HS-5 (cell line): ENCODE measurements around the gene TMEM272.
"Not testable (repeated sequence)": the region's sequence is repeated elsewhere in the genome, so short reads cannot be mapped to it uniquely, and the experiment has no call there.

Experiments used
- DNase-seq: peaks from one replicate; pipeline ENCODE4 v3.0.0-alpha.2; 2012; ENCODE audit warnings: low read depth

Gene TMEM272

GRCh38 chr13:51824712-51825111 lies 20.3 kb downstream of the TMEM272 start:
- DNase-seq = not testable (repeated sequence)

DNA sequence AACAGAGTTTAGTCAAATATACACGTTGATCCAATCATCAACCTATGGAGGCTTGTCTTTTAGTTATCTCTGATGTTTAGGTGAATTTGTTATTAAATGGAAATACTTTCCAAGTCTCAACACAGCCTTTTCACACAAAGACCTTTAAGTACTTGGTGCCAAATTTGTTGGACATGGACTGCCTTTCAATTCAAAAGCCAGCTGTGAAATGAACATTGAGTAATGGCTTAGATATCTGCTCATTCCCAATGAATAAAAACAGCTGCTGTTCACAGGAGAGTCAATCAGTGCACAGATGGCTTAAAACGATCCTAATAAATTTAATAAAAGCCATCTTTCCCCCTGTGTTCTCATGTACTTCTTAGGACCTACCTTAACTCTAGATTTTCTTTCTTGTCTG lies 21.1 kb downstream of the TMEM272 start:
- no peak for DNase-seq

GRCh38 chr13:51823359-51823758 lies 21.6 kb downstream of the TMEM272 start:
- DNase-seq = no peak

DNA sequence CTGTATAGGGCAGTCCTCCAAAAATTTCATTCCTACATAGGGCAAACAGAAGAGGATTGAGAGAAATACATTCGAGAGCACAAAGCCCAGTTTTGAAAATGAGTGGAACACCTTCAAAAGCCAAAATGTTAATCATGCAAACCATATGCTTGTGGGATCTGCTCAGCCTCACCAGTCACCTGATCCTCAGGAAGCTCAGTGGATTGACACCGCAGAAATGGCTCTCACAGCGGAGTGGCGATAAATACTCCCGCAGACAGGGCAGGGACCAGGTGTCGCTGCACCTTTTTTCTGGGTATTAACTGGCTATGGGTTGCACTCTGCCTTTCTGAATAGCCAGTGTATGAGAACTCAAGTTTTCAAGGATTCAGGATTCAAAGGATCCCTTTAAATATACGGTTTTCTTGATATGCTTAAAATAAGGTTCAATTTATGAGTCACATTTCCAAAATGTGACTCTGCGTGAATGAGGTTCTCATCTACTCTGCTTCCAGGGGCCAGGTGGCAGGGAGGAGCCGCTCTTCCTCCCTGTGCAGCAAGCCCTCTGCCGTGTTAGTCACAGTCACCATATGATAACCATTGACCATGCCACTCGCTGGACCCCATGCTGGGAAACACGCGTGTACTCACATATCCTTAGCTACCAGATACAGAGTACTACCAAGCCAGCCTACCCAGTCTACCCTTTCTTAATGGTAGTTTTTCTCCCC lies 22.7 kb downstream of the TMEM272 start:
- DNase-seq = no peak

DNA sequence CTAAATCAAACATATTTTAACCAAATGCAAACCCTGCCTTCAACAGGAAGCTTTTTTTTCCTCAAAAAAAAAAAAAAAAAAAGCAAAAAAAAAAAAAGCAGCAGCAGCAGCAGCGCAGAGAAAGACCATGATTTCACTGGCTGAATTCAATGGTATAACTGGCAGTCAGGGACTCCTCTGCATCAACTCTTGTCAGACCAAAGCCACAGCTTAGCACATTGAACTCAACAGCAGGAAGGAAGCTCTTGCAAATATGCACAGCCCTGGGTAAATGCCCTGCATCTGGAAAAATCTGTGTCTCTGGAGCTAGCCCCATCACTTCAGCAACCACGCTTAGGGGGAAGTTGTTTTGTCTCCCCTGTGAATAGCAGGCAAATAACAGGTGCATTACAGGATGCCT lies 23.4 kb downstream of the TMEM272 start:
- DNase-seq = no peak

GRCh38 chr13:51820016-51820597 lies 24.9 kb downstream of the TMEM272 start:
- no peak for DNase-seq

GRCh38 chr13:51819544-51819943 lies 25.4 kb downstream of the TMEM272 start:
- no peak for DNase-seq

- DNase-seq = no peak
These were observed 26.0 kb downstream of the TMEM272 start for GRCh38 chr13:51818781-51819511.

GRCh38 chr13:51818276-51818675 lies 26.7 kb downstream of the TMEM272 start:
- DNase-seq = no peak

- no peak for DNase-seq
These were observed 27.3 kb downstream of the TMEM272 start for GRCh38 chr13:51817717-51818116.

- no peak for DNase-seq
These were observed 28.2 kb downstream of the TMEM272 start for GRCh38 chr13:51816604-51817249.

- no peak for DNase-seq
These were observed 29.1 kb downstream of the TMEM272 start for GRCh38 chr13:51815848-51816247.

DNA sequence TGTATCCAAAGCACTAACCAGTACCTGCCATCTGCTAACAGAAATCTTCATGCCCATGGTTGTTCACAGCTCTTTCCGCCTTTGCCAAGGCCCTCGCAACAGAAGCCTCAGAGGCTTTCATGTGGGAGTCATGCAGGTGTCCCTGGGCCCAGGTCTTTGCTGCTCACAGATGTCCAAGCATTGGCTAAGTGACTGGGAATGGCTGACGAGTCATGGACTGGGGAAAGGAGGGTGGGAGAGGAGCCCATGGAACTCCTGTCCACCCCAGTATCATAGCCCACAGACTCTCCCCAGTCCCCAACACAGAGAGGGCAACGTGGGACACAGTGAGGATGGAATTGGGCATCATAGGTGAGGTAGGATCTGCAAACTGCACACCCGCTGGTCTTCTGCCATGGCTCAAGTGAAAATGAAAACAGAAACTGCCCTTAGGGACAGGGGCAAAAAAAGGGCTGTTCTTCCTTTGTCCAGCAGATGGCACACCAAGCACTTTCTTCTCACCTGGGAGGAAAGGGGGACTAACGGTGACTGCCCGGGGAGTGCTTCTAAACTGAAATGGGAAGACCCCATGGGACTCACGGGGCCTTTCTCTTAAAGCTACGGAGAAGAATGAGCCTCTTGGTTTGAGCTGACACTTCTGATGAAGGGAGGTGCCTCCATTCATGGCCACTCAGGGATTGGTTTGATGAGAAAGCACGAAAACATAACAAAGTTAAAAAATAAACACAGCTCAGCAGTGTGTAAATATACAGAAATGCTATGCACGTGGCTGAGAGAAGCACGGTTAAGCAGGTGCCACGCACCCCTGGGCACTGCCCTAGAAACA lies 29.9 kb downstream of the TMEM272 start:
- no peak for DNase-seq

GRCh38 chr13:51814071-51814470 lies 30.9 kb downstream of the TMEM272 start:
- no peak for DNase-seq

GRCh38 chr13:51811920-51812451 lies 33.0 kb downstream of the TMEM272 start:
- DNase-seq = no peak

DNA sequence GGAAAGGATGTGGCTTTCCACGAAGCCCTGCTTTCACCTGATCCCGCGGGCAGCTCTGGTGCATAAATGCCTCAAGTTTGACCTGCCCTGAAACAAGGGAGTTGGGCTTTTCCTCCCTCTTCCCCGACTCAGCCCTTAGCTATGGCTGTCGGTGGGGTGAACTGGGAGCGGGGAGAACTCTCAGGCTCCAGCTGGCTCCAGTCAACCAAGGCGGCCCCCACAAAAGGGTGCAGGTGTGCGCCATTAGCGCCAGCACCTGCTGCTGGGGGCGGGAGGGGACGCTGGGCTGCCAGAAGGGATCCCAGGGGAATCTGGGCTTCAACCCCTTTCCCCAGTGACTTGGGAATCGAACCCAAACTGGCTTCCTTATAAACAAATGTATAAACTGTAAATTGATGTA lies 33.9 kb downstream of the TMEM272 start:
- no peak for DNase-seq

- no peak for DNase-seq
These were observed 36.2 kb downstream of the TMEM272 start for GRCh38 chr13:51808811-51809210.

GRCh38 chr13:51807041-51807440 lies 37.9 kb downstream of the TMEM272 start:
- DNase-seq = no peak

DNA sequence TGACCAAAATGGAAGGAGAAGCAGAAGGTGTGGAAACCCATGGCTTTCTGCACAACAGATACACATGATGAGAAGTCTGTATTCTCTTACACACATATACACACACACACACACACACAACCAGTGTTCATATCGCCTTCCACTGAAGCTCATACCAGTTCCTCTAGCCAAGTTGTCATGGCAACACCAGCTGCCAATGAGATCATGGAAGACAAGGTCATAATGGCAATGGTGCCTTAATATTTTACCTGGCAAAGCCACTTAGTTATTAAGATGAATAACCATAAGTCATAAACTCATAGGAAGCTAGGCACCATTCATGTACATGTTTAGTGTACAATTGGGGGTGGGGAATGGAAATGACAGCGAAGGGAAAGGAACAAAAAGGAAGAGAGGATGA lies 38.4 kb downstream of the TMEM272 start:
- no peak for DNase-seq

GRCh38 chr13:51805925-51806324 lies 39.1 kb downstream of the TMEM272 start:
- no peak for DNase-seq

GRCh38 chr13:51805313-51805712 lies 39.7 kb downstream of the TMEM272 start:
- DNase-seq = no peak
